HG03442 (cell line): ENCODE results near the gene CSGALNACT2.

Source experiments
- ATAC-seq: cut with Tn5 transposase; IDR thresholded peaks from one replicate; pipeline ENCODE4 v1.9.1; 2021; ENCODE audit warnings: mild to moderate bottlenecking, moderate library complexity; ENCODE audit not compliant: unreplicated experiment

The CSGALNACT2 gene

GRCh38 chr10:43225787-43226153 is 87.5 kb downstream of the CSGALNACT2 start:
- no peak for ATAC-seq

- ATAC-seq: no peak
Measured at GRCh38 chr10:43226441-43226840, 88.2 kb downstream of the CSGALNACT2 start.

- no peak for ATAC-seq
Measured at GRCh38 chr10:43226851-43227845, 88.9 kb downstream of the CSGALNACT2 start.

GRCh38 chr10:43227911-43228782 is 89.9 kb downstream of the CSGALNACT2 start:
- no peak for ATAC-seq

- ATAC-seq: no peak
Measured at GRCh38 chr10:43228783-43229207, 90.5 kb downstream of the CSGALNACT2 start.

GRCh38 chr10:43229208-43230061 is 91.2 kb downstream of the CSGALNACT2 start:
- no peak for ATAC-seq

GRCh38 chr10:43230101-43230908 is 92.1 kb downstream of the CSGALNACT2 start:
- no peak for ATAC-seq

- ATAC-seq: no peak
Measured at GRCh38 chr10:43230909-43231522, 92.8 kb downstream of the CSGALNACT2 start.

- no peak for ATAC-seq
Measured at GRCh38 chr10:43231523-43232078, 93.4 kb downstream of the CSGALNACT2 start.

- no peak for ATAC-seq
Measured at GRCh38 chr10:43233601-43234430, 95.6 kb downstream of the CSGALNACT2 start.

- no peak for ATAC-seq
Measured at GRCh38 chr10:43234471-43235041, 96.3 kb downstream of the CSGALNACT2 start.
